Panc1 (cell line): Measurements from ENCODE around the gene WDR46.

Experiments
- CTCF ChIP-seq: fragments of 450-650 bp; IDR thresholded peaks from 2 replicates; pipeline ENCODE4 v1.5.1; 2017; ENCODE audit warnings: mild to moderate bottlenecking
- POLR2AphosphoS5 ChIP-seq: IDR thresholded peaks from 2 replicates; pipeline ENCODE4 v1.6.1; 2012; ENCODE audit warnings: mild to moderate bottlenecking, low read depth, low read length, moderate library complexity
- TF ChIP-seq, protein P1 (sequence below), 2 experiments: IDR thresholded peaks; 2 replicates each; pipeline ENCODE4 v1.6.1; 2011 to 2012; ENCODE audit warnings: low read depth in 2 of 2, control low read depth in 1 of 2, low read length in 1 of 2, mild to moderate bottlenecking in 1 of 2, moderate library complexity in 1 of 2; ENCODE audit not compliant: insufficient read depth in 1 of 2

DNA sequence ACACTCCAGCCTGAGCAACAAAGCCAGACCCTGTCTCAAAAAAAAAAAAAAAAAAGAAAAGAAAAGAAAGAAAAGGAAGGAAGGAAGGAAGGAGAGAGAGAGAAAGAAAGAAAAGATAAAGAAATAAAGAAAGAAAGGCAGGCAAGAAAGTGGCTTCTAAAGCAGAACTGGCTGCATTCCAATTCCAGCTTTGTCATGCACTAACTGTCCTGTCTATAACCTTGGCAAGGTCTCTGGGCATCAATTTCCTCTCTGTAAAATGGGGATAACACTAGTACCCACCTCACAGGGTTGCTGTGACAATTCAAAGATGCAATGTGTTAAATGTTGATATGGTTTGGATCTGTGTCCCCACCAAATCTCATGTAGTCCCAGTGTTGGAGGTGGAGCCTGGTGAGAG lies 52.7 kb downstream of the WDR46 start:
- TF ChIP-seq CTCF = no peak
- TF ChIP-seq, protein P1, sequence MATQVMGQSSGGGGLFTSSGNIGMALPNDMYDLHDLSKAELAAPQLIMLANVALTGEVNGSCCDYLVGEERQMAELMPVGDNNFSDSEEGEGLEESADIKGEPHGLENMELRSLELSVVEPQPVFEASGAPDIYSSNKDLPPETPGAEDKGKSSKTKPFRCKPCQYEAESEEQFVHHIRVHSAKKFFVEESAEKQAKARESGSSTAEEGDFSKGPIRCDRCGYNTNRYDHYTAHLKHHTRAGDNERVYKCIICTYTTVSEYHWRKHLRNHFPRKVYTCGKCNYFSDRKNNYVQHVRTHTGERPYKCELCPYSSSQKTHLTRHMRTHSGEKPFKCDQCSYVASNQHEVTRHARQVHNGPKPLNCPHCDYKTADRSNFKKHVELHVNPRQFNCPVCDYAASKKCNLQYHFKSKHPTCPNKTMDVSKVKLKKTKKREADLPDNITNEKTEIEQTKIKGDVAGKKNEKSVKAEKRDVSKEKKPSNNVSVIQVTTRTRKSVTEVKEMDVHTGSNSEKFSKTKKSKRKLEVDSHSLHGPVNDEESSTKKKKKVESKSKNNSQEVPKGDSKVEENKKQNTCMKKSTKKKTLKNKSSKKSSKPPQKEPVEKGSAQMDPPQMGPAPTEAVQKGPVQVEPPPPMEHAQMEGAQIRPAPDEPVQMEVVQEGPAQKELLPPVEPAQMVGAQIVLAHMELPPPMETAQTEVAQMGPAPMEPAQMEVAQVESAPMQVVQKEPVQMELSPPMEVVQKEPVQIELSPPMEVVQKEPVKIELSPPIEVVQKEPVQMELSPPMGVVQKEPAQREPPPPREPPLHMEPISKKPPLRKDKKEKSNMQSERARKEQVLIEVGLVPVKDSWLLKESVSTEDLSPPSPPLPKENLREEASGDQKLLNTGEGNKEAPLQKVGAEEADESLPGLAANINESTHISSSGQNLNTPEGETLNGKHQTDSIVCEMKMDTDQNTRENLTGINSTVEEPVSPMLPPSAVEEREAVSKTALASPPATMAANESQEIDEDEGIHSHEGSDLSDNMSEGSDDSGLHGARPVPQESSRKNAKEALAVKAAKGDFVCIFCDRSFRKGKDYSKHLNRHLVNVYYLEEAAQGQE (IDR thresholded peaks at IDR 0.05; ENCODE audit: insufficient read depth in 1 of 2, low read depth in 2 of 2, low read length in 1 of 2) = no peak
- no peak for TF ChIP-seq POLR2AphosphoS5
